CD14-positive monocyte (primary cell): ENCODE results near the gene MYO18A. TPM values are rescaled to one million over a fixed set of nuclear protein-coding genes. Genes with fewer than 3 reads are reported as not detected.

Experiments
- DNase-seq, 3 donors: peaks; one replicate each; pipeline ENCODE4 v3.0.0-alpha.2; 2011 to 2022
- H2AFZ ChIP-seq: 2 replicates; pipeline ENCODE4 v1.6.0; 2012; ENCODE audit warnings: mild to moderate bottlenecking, low read depth, low read length, inconsistent platforms; ENCODE audit not compliant: insufficient read depth, poor library complexity, severe bottlenecking
- H3K27ac ChIP-seq, 2 donors: 1 replicate in 1 of 2; 2 replicates in 1 of 2; pipeline ENCODE4 v1.5.1; 2012 to 2013; ENCODE audit warnings: low read length in 2 of 2, control low read depth in 1 of 2, inconsistent platforms in 1 of 2, low read depth in 1 of 2, mild to moderate bottlenecking in 1 of 2
- H3K27me3 ChIP-seq, 2 donors: one replicate each; pipeline versions ENCODE4 v1.6.0 to v1.6.1; 2011 to 2013; ENCODE audit warnings: low read length in 2 of 2; ENCODE audit not compliant: control insufficient read depth in 2 of 2, insufficient read depth in 2 of 2
- H3K36me3 ChIP-seq, 2 donors: replicated peaks in 1 of 2; 1 replicate in 1 of 2; 2 replicates in 1 of 2; pipeline versions ENCODE4 v1.5.1 to v1.6.1; 2012 to 2013; ENCODE audit warnings: low read length in 2 of 2, control low read depth in 1 of 2, inconsistent platforms in 1 of 2, mild to moderate bottlenecking in 1 of 2; ENCODE audit not compliant: insufficient read depth in 2 of 2, control insufficient read depth in 1 of 2
- H3K4me1 ChIP-seq, 2 donors: 1 replicate in 1 of 2; 2 replicates in 1 of 2; pipeline versions ENCODE4 v1.5.1 to v1.6.1; 2012 to 2013; ENCODE audit warnings: low read length in 2 of 2, control low read depth in 1 of 2, inconsistent platforms in 1 of 2, mild to moderate bottlenecking in 1 of 2, moderate library complexity in 1 of 2; ENCODE audit not compliant: insufficient read depth in 2 of 2, control insufficient read depth in 1 of 2
- H3K4me2 ChIP-seq: replicated peaks from 2 replicates; pipeline ENCODE3; 2012; ENCODE audit warnings: low read length, moderate library complexity, mild to moderate bottlenecking; ENCODE audit not compliant: poor library complexity, severe bottlenecking; ENCODE audit errors: extremely low read depth
- H3K4me3 ChIP-seq, 3 experiments: fragments of 200-600 bp in 1 of 3; sonication (generic) in 1 of 3; replicated peaks in 1 of 3; 1 replicate in 2 of 3; 2 replicates in 1 of 3; pipeline ENCODE4 v1.5.1; 2011 to 2013; ENCODE audit warnings: low read length in 3 of 3, mild to moderate bottlenecking in 3 of 3, control low read depth in 2 of 3, low read depth in 2 of 3, inconsistent platforms in 1 of 3, moderate library complexity in 1 of 3
- H3K79me2 ChIP-seq: 2 replicates; pipeline ENCODE4 v1.6.0; 2012; ENCODE audit warnings: mild to moderate bottlenecking, control low read depth, inconsistent platforms, low read length, moderate library complexity; ENCODE audit not compliant: insufficient read depth
- H3K9ac ChIP-seq: 2 replicates; pipeline ENCODE4 v1.6.0; 2017; ENCODE audit warnings: low read length, mild to moderate bottlenecking; ENCODE audit not compliant: insufficient read depth, poor library complexity, severe bottlenecking
- H3K9me3 ChIP-seq, 2 donors: replicated peaks in 1 of 2; 1 replicate in 1 of 2; 2 replicates in 1 of 2; pipeline versions ENCODE4 v1.5.1 to v1.6.1; 2012 to 2013; ENCODE audit warnings: low read length in 2 of 2, control low read depth in 1 of 2; ENCODE audit not compliant: control insufficient read depth in 1 of 2, insufficient read depth in 1 of 2
- H4K20me1 ChIP-seq: 2 replicates; pipeline ENCODE4 v1.6.0; 2012; ENCODE audit warnings: mild to moderate bottlenecking, low read length, control low read depth, moderate library complexity; ENCODE audit not compliant: insufficient read depth
- H3K27ac Mint-ChIP-seq, 7 donors: one replicate each; pipeline ENCODE4 v1.8.0; 2020; ENCODE audit warnings: mild to moderate bottlenecking in 7 of 7, mixed read lengths in 7 of 7, moderate library complexity in 6 of 7, inconsistent platforms in 2 of 7
- H3K27me3 Mint-ChIP-seq, 3 donors: one replicate each; pipeline ENCODE4 v1.8.0; 2021 to 2022; ENCODE audit warnings: low read depth in 3 of 3, mild to moderate bottlenecking in 3 of 3, mixed read lengths in 3 of 3, moderate library complexity in 3 of 3, inconsistent platforms in 1 of 3
- H3K36me3 Mint-ChIP-seq, 2 donors: one replicate each; pipeline ENCODE4 v1.8.0; 2020; ENCODE audit warnings: mixed read lengths in 2 of 2, inconsistent platforms in 1 of 2, mild to moderate bottlenecking in 1 of 2
- H3K4me1 Mint-ChIP-seq: one replicate; pipeline ENCODE4 v1.8.0; 2020; ENCODE audit warnings: mild to moderate bottlenecking, mixed read lengths
- H3K4me3 Mint-ChIP-seq, 2 donors: one replicate each; pipeline ENCODE4 v1.8.0; 2020; ENCODE audit warnings: mild to moderate bottlenecking in 2 of 2, mixed read lengths in 2 of 2, moderate library complexity in 1 of 2
- H3K9me3 Mint-ChIP-seq, 7 donors: one replicate each; pipeline ENCODE4 v1.8.0; 2020 to 2022; ENCODE audit warnings: mixed read lengths in 7 of 7, mild to moderate bottlenecking in 6 of 7, moderate library complexity in 6 of 7, inconsistent platforms in 2 of 7
- CTCF ChIP-seq: fragments of 200-600 bp; IDR thresholded peaks from one replicate; pipeline ENCODE4 v1.8.0; 2022; ENCODE audit warnings: antibody characterized with exemption, mild to moderate bottlenecking
- WGBS: methylation state at CpG from one replicate; pipeline ENCODE4 v1.1.5; 2013; ENCODE audit warnings: missing lambda C conversion rate; ENCODE audit not compliant: insufficient coverage; 5-methylcytosine and 5-hydroxymethylcytosine counted together
- intact Hi-C, 2 donors: fragments of 100-400 bp; cut with micrococcal nuclease; formaldehyde crosslinking; loops; one replicate each; pipeline versions ENCODE4 v1.15.0 to v1.15.1; 2023
- polyA plus RNA-seq, 3 donors: library from polyadenylated mRNA; depleted of rRNA in 1 of 3; unstranded in 2 of 3; stranded (reverse) in 1 of 3; fragments of 300-500 nt in 2 of 3; fragments of >200 nt in 1 of 3; fragmentation: Illumina TruSeq in 2 of 3; gene quantifications; 1 replicate in 2 of 3; 2 replicates in 1 of 3; pipeline ENCODE4 v1.2.3, GENCODE V29; 2012 to 2021

Gene MYO18A
- polyA plus RNA-seq, 3 donors = 6.3 to 40.2 (median 11.0) TPM

GRCh38 chr17:29024316-29024952 is 155.8 kb downstream of the MYO18A start:
- peaks cover 31 to 63% (median 35%) of the 10 kb centered on the region in 3 donors for H3K27me3 Mint-ChIP-seq
- no peak overlapping the region for H3K4me3 Mint-ChIP-seq

DNA sequence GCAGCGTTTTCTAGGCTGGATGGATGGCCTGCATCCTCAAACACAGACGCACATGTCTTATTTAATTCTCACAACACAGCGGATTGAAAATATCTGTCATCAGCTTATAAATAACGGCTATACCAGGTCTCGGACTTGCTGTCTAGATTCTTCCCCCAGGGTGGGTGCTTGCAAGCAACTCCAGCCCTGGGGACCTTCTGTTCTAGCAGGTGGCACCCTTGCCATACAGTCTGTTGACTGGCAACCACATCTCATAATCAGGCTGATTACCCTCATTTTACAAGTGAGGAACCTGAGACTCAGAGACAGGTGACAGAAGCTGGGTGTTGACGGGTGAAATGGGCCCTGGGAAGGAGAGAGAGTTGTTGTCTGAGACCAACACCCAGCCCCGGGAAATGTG is 158.1 kb downstream of the MYO18A start:
- Histone ChIP-seq H2AFZ (no peak overlapping the region), H3K9me3 (no peaks in the 10 kb centered on the region), H3K4me1 (peaks cover 4 to 9% of the 10 kb centered on the region in 2 donors), H3K9ac (no peak overlapping the region), H3K27ac (no peak overlapping the region), H4K20me1 (no peaks in the 10 kb centered on the region), H3K4me3 (no peak overlapping the region), H3K36me3 (no peaks in the 10 kb centered on the region), H3K4me2 (no peak overlapping the region), H3K79me2 (no peaks in the 10 kb centered on the region), H3K27me3 (peaks cover 20 to 56% of the 10 kb centered on the region in 2 donors)
- peaks cover 0 to 2% (median 0%) of the 10 kb centered on the region in 7 donors for H3K9me3 Mint-ChIP-seq
- peaks cover 33 to 68% (median 43%) of the 10 kb centered on the region in 3 donors for H3K27me3 Mint-ChIP-seq
- no peak for TF ChIP-seq CTCF
- no peaks in the 10 kb centered on the region for H3K36me3 Mint-ChIP-seq
- no peak for DNase-seq
- H3K27ac Mint-ChIP-seq = peak overlapping the region in 1 of 7 donors; percentile 81
- WGBS = 100% methylated on average over 4 of the region's 7 CpGs
- intact Hi-C loops = no loop called here
- peaks cover 11% of the 10 kb centered on the region for H3K4me1 Mint-ChIP-seq
- peak overlapping the region in 1 of 2 donors; percentile 1 for H3K4me3 Mint-ChIP-seq

More at GRCh38 chr17:29024316-29024952, 155.8 kb downstream of the MYO18A start:
- H3K79me2 ChIP-seq = no peaks in the 10 kb centered on the region
- TF ChIP-seq CTCF = no peak
- peaks cover 4 to 8% of the 10 kb centered on the region in 2 donors for H3K4me1 ChIP-seq
- no CpG with 5 or more reads among the region's 6 CpGs for WGBS
- no peak overlapping the region for H2AFZ ChIP-seq
- H3K4me2 ChIP-seq = no peak overlapping the region
- no peak overlapping the region for H3K4me3 ChIP-seq
- H3K9me3 ChIP-seq = no peaks in the 10 kb centered on the region
- peaks cover 11 to 34% of the 10 kb centered on the region in 2 donors for H3K27me3 ChIP-seq
- Mint-ChIP-seq H3K36me3 (no peaks in the 10 kb centered on the region), H3K9me3 (no peaks in the 10 kb centered on the region), H3K4me1 (peaks cover 5% of the 10 kb centered on the region), H3K27ac (peak overlapping the region in 1 of 7 donors; percentile 71)
- intact Hi-C loops = no loop called here
- no peak for DNase-seq
- H3K9ac ChIP-seq = no peak overlapping the region
- no peak overlapping the region for H3K27ac ChIP-seq
- H3K36me3 ChIP-seq = no peaks in the 10 kb centered on the region
- no peaks in the 10 kb centered on the region for H4K20me1 ChIP-seq
